GM12878 (cell line): ENCODE results near the gene B3GALT6.

Source experiments
- EP300 ChIP-seq, 2 experiments: fragments of 150-350 bp in 1 of 2; IDR thresholded peaks; 2 replicates each; pipeline ENCODE4 v1.6.1; 2011 to 2012; ENCODE audit warnings: low read depth in 2 of 2, low read length in 2 of 2, borderline replicate concordance in 1 of 2, improper control_type of control experiment in 1 of 2, inconsistent platforms in 1 of 2; ENCODE audit not compliant: control insufficient read depth in 1 of 2
- FOXM1 ChIP-seq: IDR thresholded peaks from 2 replicates; pipeline ENCODE4 v1.6.1; 2012; ENCODE audit warnings: low read depth, mild to moderate bottlenecking, inconsistent platforms, low read length, moderate library complexity
- HDGF ChIP-seq: fragments of 450-650 bp; IDR thresholded peaks from 2 replicates; pipeline ENCODE4 v1.6.1; 2016; ENCODE audit warnings: antibody characterized with exemption
- JUND ChIP-seq: IDR thresholded peaks from 2 replicates; pipeline ENCODE4 v1.6.1; 2012; ENCODE audit warnings: low read depth, mild to moderate bottlenecking, low read length, improper control_type of control experiment, moderate library complexity
- NFYB ChIP-seq: IDR thresholded peaks from 2 replicates; pipeline ENCODE4 v1.6.1; 2011; ENCODE audit warnings: low read depth, mild to moderate bottlenecking, low read length, improper control_type of control experiment, moderate library complexity; ENCODE audit not compliant: insufficient read depth
- NR2C1 ChIP-seq: fragments of 450-650 bp; IDR thresholded peaks from 2 replicates; pipeline ENCODE4 v1.6.1; 2017; ENCODE audit warnings: antibody characterized with exemption, mild to moderate bottlenecking, moderate library complexity
- POLR2A ChIP-seq: IDR thresholded peaks from 2 replicates; pipeline ENCODE4 v1.6.1; 2011; ENCODE audit warnings: low read depth, mild to moderate bottlenecking, low read length
- RAD21 ChIP-seq: IDR thresholded peaks from 2 replicates; pipeline ENCODE4 v1.6.1; 2011; ENCODE audit warnings: mild to moderate bottlenecking, low read depth, low read length, moderate library complexity; ENCODE audit not compliant: insufficient read depth
- TF ChIP-seq, protein P1 (sequence below): IDR thresholded peaks from 2 replicates; pipeline ENCODE4 v1.6.1; 2012; ENCODE audit warnings: low read depth, low read length, improper control_type of control experiment
- TF ChIP-seq, protein P2 (sequence below): IDR thresholded peaks from 2 replicates; pipeline ENCODE4 v1.6.1; 2011; ENCODE audit warnings: low read depth, low read length, improper control_type of control experiment, borderline replicate concordance
- TF ChIP-seq, protein P3 (sequence below): fragments of 450-650 bp; IDR thresholded peaks from 2 replicates; pipeline ENCODE4 v1.6.1; 2017; ENCODE audit warnings: mild to moderate bottlenecking
- TF ChIP-seq, protein P4 (sequence below), 3 experiments: IDR thresholded peaks in 2 of 3; conservative IDR thresholded peaks in 1 of 3; 2 replicates each; pipeline ENCODE4 v1.5.1; 2011; ENCODE audit warnings: low read depth in 3 of 3, low read length in 3 of 3, mild to moderate bottlenecking in 3 of 3, control low read depth in 2 of 3, moderate library complexity in 2 of 3, inconsistent platforms in 1 of 3, mixed read lengths in 1 of 3; ENCODE audit not compliant: control insufficient read depth in 2 of 3, insufficient read depth in 1 of 3; ENCODE audit errors: extremely low read depth in 1 of 3
- TF ChIP-seq, protein P5 (sequence below): fragments of 450-650 bp; formaldehyde crosslinking; IDR thresholded peaks from 2 replicates; pipeline ENCODE4 v1.4.0; 2022; ENCODE audit warnings: mild to moderate bottlenecking, moderate library complexity

DNA sequence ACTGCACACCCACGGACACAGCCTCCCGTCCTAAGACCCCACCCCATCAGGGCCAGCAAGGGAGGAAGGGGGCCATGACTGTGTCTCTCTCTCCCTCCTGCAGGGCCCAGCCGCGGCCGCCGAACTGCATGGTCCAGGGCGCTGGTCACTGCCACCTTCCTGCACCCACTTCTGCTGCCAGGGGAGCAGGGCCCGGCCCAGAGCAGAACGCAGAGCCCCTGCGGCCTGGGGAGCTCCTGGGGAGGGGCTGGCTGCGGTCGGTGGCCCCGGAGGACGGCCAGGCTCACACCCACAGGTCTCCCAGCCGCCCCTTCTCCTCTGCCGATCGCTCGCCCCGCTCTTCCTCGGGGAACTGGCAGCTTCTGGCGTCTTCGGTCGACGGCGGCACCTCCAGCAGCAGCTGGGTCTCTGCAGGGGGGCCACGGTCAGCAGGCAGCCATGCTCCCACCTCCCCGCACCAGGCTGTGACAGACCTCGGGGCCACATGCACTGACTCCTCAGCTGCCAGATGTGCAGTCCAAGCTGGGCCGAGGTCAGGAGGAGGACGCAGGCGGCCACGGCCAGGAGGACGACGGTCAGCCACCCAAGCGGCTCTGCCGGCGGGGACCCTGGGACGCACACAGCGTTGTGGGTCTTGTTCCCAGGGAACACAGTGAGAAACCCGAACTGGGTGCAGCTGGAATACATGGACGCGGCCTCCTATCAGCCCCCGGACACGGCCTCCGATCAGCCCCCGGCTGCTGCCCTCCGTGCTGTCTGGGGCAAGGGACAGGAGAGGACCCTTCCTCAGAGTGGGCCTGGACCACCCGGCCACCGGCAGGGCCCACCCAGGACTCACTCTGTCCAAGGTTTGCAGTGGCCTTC, 28.2 kb upstream of the B3GALT6 start:
- TF ChIP-seq, protein P1, sequence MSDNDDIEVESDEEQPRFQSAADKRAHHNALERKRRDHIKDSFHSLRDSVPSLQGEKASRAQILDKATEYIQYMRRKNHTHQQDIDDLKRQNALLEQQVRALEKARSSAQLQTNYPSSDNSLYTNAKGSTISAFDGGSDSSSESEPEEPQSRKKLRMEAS: no peak
- TF ChIP-seq, protein P2, sequence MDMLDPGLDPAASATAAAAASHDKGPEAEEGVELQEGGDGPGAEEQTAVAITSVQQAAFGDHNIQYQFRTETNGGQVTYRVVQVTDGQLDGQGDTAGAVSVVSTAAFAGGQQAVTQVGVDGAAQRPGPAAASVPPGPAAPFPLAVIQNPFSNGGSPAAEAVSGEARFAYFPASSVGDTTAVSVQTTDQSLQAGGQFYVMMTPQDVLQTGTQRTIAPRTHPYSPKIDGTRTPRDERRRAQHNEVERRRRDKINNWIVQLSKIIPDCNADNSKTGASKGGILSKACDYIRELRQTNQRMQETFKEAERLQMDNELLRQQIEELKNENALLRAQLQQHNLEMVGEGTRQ: no peak
- TF ChIP-seq JUND (no peak), NR2C1 (no peak), RAD21 (no peak), POLR2A (no peak), HDGF (no peak), EP300 (IDR thresholded peaks at IDR 0.05; ENCODE audit: borderline replicate concordance in 1 of 2, control insufficient read depth in 1 of 2, low read depth in 2 of 2, low read length in 2 of 2) (no peak), NFYB (no peak), FOXM1 (no peak)
- TF ChIP-seq, protein P3, sequence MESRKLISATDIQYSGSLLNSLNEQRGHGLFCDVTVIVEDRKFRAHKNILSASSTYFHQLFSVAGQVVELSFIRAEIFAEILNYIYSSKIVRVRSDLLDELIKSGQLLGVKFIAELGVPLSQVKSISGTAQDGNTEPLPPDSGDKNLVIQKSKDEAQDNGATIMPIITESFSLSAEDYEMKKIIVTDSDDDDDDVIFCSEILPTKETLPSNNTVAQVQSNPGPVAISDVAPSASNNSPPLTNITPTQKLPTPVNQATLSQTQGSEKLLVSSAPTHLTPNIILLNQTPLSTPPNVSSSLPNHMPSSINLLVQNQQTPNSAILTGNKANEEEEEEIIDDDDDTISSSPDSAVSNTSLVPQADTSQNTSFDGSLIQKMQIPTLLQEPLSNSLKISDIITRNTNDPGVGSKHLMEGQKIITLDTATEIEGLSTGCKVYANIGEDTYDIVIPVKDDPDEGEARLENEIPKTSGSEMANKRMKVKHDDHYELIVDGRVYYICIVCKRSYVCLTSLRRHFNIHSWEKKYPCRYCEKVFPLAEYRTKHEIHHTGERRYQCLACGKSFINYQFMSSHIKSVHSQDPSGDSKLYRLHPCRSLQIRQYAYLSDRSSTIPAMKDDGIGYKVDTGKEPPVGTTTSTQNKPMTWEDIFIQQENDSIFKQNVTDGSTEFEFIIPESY: no peak
- TF ChIP-seq, protein P4, sequence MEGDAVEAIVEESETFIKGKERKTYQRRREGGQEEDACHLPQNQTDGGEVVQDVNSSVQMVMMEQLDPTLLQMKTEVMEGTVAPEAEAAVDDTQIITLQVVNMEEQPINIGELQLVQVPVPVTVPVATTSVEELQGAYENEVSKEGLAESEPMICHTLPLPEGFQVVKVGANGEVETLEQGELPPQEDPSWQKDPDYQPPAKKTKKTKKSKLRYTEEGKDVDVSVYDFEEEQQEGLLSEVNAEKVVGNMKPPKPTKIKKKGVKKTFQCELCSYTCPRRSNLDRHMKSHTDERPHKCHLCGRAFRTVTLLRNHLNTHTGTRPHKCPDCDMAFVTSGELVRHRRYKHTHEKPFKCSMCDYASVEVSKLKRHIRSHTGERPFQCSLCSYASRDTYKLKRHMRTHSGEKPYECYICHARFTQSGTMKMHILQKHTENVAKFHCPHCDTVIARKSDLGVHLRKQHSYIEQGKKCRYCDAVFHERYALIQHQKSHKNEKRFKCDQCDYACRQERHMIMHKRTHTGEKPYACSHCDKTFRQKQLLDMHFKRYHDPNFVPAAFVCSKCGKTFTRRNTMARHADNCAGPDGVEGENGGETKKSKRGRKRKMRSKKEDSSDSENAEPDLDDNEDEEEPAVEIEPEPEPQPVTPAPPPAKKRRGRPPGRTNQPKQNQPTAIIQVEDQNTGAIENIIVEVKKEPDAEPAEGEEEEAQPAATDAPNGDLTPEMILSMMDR (IDR thresholded peaks at IDR 0.05 in 2 of 3, conservative IDR thresholded peaks at IDR 0.05 in 1 of 3; ENCODE audit: control insufficient read depth in 2 of 3, extremely low read depth in 1 of 3, insufficient read depth in 1 of 3, low read depth in 3 of 3, low read length in 3 of 3): no peak
- TF ChIP-seq, protein P5, sequence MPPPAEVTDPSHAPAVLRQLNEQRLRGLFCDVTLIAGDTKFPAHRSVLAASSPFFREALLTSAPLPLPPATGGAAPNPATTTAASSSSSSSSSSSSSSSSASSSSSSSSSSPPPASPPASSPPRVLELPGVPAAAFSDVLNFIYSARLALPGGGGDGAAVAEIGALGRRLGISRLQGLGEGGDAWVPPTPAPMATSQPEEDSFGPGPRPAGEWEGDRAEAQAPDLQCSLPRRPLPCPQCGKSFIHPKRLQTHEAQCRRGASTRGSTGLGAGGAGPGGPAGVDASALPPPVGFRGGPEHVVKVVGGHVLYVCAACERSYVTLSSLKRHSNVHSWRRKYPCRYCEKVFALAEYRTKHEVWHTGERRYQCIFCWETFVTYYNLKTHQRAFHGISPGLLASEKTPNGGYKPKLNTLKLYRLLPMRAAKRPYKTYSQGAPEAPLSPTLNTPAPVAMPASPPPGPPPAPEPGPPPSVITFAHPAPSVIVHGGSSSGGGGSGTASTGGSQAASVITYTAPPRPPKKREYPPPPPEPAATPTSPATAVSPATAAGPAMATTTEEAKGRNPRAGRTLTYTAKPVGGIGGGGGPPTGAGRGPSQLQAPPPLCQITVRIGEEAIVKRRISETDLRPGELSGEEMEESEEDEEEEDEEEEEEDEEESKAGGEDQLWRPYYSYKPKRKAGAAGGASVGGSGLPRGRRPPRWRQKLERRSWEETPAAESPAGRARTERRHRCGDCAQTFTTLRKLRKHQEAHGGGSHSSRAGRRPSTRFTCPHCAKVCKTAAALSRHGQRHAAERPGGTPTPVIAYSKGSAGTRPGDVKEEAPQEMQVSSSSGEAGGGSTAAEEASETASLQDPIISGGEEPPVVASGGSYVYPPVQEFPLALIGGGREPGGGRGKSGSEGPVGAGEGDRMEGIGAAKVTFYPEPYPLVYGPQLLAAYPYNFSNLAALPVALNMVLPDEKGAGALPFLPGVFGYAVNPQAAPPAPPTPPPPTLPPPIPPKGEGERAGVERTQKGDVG (CRISPR knock-in tag): no peak
